Chondrocyte (in vitro differentiated cells): ENCODE results near the gene MAGI3. TPM values are rescaled to one million over a fixed set of nuclear protein-coding genes. Genes with fewer than 3 reads are reported as not detected.

Source experiments
- DNase-seq: peaks from one replicate; pipeline ENCODE4 v3.0.0; 2021; ENCODE audit warnings: mixed read lengths, low spot score
- H3K27ac Mint-ChIP-seq: one replicate; pipeline ENCODE4 v1.8.0; 2021; ENCODE audit warnings: mild to moderate bottlenecking, moderate library complexity, mixed read lengths; ENCODE audit not compliant: unreplicated experiment
- H3K27me3 Mint-ChIP-seq: 2 replicates; pipeline ENCODE4 v1.8.0; 2021; ENCODE audit warnings: low read depth, mixed read lengths
- H3K36me3 Mint-ChIP-seq: 2 replicates; pipeline ENCODE4 v1.8.0; 2021; ENCODE audit warnings: low read depth, mixed read lengths
- H3K4me1 Mint-ChIP-seq: 2 replicates; pipeline ENCODE4 v1.8.0; 2021; ENCODE audit warnings: low read depth, mild to moderate bottlenecking, mixed read lengths
- H3K4me3 Mint-ChIP-seq: one replicate; pipeline ENCODE4 v1.8.0; 2021; ENCODE audit warnings: mild to moderate bottlenecking, moderate library complexity, mixed read lengths; ENCODE audit not compliant: unreplicated experiment
- H3K9me3 Mint-ChIP-seq: 2 replicates; pipeline ENCODE4 v1.8.0; 2021; ENCODE audit warnings: low read depth, mixed read lengths
- total RNA-seq: library from RNA; stranded (reverse); gene quantifications from 3 replicates; pipeline ENCODE4 v1.2.1, GENCODE V29; 2021
- TF ChIP-seq, protein P1 (sequence below): fragments of 200-600 bp; sonication (generic); IDR thresholded peaks from 2 replicates; pipeline ENCODE4 v1.5.0; 2021; ENCODE audit warnings: antibody characterized with exemption, mild to moderate bottlenecking, moderate library complexity

The MAGI3 gene
- total RNA-seq, 1 donor from 2014 or later: 8.8 TPM

DNA sequence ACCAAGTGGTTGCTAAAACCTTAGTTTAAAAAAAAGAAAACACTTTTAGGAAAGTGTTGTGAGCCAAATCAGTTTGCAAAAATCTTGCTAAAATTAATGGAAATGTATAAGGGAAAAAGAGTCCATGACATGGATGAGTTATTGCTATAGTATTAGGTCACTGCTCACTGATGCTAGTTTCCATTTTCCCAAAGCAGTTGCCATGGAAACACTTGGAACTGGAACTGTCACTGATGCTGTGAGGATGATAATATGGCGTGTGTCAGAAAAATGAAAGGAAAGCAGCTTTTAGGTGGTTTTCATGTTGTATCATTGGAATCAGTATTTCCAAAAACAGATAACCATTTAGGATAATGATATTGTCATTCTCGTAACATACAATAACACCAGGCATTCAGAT, 264.6 kb downstream of the MAGI3 start:
- no peak overlapping the region for H3K4me3 Mint-ChIP-seq
- no peaks in the 10 kb centered on the region for H3K36me3 Mint-ChIP-seq
- no peaks in the 10 kb centered on the region for H3K27me3 Mint-ChIP-seq
- peaks cover 6% of the 10 kb centered on the region for H3K4me1 Mint-ChIP-seq
- TF ChIP-seq, protein P1, sequence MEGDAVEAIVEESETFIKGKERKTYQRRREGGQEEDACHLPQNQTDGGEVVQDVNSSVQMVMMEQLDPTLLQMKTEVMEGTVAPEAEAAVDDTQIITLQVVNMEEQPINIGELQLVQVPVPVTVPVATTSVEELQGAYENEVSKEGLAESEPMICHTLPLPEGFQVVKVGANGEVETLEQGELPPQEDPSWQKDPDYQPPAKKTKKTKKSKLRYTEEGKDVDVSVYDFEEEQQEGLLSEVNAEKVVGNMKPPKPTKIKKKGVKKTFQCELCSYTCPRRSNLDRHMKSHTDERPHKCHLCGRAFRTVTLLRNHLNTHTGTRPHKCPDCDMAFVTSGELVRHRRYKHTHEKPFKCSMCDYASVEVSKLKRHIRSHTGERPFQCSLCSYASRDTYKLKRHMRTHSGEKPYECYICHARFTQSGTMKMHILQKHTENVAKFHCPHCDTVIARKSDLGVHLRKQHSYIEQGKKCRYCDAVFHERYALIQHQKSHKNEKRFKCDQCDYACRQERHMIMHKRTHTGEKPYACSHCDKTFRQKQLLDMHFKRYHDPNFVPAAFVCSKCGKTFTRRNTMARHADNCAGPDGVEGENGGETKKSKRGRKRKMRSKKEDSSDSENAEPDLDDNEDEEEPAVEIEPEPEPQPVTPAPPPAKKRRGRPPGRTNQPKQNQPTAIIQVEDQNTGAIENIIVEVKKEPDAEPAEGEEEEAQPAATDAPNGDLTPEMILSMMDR: no peak
- H3K9me3 Mint-ChIP-seq: no peaks in the 10 kb centered on the region
- H3K27ac Mint-ChIP-seq: no peak overlapping the region
- DNase-seq: no peak

DNA sequence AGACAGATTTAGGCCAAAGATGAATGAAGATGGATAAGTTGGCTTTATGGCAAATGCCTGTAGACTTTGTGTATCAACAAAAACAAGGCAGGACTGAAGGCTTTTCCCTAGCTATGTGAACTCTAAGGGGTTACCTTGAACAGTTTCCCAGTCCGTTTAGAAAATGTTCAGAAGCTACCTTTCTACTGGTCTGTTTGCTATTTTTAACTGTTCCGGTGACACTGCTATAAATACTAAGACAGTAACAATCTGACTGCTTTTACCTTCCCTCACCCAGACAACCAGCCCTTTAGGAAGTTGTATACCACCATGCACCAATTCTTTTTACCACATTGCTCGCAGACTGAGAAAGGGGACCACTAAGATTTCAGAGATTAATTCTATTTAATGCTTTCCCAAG, 266.8 kb downstream of the MAGI3 start:
- H3K4me3 Mint-ChIP-seq: no peak overlapping the region
- H3K36me3 Mint-ChIP-seq: peaks cover 6% of the 10 kb centered on the region
- no peaks in the 10 kb centered on the region for H3K9me3 Mint-ChIP-seq
- peaks cover 6% of the 10 kb centered on the region for H3K4me1 Mint-ChIP-seq
- H3K27me3 Mint-ChIP-seq: no peaks in the 10 kb centered on the region
- no peak for DNase-seq
- H3K27ac Mint-ChIP-seq: no peak overlapping the region
- TF ChIP-seq, protein P1: no peak

DNA sequence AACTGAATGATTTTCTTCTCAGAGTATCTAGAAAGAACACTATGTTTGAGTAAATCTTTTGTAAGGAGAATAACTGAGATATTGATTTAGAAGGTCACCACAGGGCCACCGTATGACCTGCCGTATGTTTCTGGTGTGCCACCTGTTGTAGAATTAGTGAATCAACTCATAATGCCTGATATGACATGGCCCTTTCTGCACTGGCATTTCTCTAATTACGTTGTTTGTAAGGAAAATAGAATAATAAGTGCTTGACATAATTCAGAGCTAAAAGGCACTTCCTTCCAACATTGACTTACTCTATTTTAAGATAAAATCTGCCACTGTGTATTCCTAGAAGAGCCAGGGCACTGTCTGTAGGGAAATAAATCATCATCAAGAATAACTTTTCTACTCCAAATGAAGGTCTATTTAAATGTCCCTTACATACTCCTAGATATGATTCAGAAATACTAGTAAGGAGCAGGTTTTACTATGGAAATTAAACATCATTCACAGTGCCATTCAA, 267.3 kb downstream of the MAGI3 start:
- Mint-ChIP-seq H3K27me3 (no peaks in the 10 kb centered on the region), H3K4me1 (peaks cover 3% of the 10 kb centered on the region), H3K27ac (no peak overlapping the region), H3K9me3 (no peaks in the 10 kb centered on the region), H3K36me3 (peaks cover 6% of the 10 kb centered on the region), H3K4me3 (no peak overlapping the region)
- TF ChIP-seq, protein P1: no peak
- DNase-seq: no peak

DNA sequence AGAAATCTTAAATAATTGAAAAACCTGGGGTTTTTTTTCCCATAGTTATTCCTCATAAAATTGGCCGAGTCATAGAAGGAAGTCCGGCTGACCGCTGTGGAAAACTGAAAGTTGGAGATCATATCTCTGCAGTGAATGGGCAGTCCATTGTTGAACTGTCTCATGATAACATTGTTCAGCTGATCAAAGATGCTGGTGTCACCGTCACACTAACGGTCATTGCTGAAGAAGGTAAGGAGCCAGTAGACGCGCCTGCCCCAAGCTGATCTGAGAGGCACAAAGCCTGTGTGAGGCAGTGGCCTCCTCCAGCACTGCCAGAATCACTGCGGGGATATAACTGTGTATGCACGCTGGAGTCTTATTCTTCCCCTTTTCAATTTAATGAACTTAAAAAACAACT, 268.7 kb downstream of the MAGI3 start:
- Mint-ChIP-seq H3K4me3 (no peak overlapping the region), H3K27ac (no peak overlapping the region), H3K36me3 (peaks cover 6% of the 10 kb centered on the region), H3K27me3 (no peaks in the 10 kb centered on the region), H3K4me1 (no peaks in the 10 kb centered on the region), H3K9me3 (no peaks in the 10 kb centered on the region)
- TF ChIP-seq, protein P1: no peak
- no peak for DNase-seq

DNA sequence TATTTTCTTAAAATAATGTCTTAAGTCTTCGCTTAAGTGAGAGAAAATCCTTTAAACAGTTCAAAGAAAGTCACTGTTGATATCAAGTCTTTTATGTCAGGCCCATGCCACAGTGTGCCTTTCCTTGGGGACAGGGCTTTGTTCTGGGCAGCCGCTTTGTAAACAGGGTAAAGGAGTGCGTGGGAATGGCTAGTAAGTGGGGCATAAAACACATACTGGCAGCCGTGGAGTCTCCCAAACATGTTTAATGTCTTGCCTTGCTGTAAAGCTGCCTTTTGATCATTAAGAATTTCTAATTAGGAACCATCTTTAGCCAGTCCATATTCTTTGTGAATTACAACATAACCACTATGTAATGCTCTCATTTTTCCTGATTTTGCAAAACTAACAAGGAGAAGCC, 269.2 kb downstream of the MAGI3 start:
- peaks cover 6% of the 10 kb centered on the region for H3K36me3 Mint-ChIP-seq
- H3K9me3 Mint-ChIP-seq: no peaks in the 10 kb centered on the region
- H3K27ac Mint-ChIP-seq: no peak overlapping the region
- DNase-seq: no peak
- no peak overlapping the region for H3K4me3 Mint-ChIP-seq
- no peaks in the 10 kb centered on the region for H3K27me3 Mint-ChIP-seq
- H3K4me1 Mint-ChIP-seq: no peaks in the 10 kb centered on the region
- TF ChIP-seq, protein P1: no peak
